Left lung (tissue), 10 donors: Measurements from ENCODE around the gene PCP2. TPM values are rescaled to one million over a fixed set of nuclear protein-coding genes. Genes with fewer than 3 reads are reported as not detected.

Source experiments
- ATAC-seq: fragments of 200-7000 bp; cut with Tn5 transposase; one replicate; pipeline ENCODE4 v1.9.1; 2020; ENCODE audit warnings: moderate library complexity
- DNase-seq, 4 donors: peaks; one replicate each; pipeline ENCODE4 v3.0.0-alpha.2; 2013 to 2020
- H3K27ac ChIP-seq, 2 donors: fragments of 200-600 bp; sonication (generic) in 1 of 2; one replicate each; pipeline versions ENCODE4 v1.5.0 to v1.8.0; 2020 to 2021
- H3K27me3 ChIP-seq, 2 donors: fragments of 200-600 bp; sonication (generic) in 1 of 2; one replicate each; pipeline versions ENCODE4 v1.5.0 to v1.8.0; 2020 to 2021
- H3K36me3 ChIP-seq, 2 donors: fragments of 200-600 bp; sonication (generic) in 1 of 2; one replicate each; pipeline versions ENCODE4 v1.5.0 to v1.8.0; 2020 to 2021
- H3K4me1 ChIP-seq, 2 donors: fragments of 200-600 bp; one replicate each; pipeline ENCODE4 v1.8.0; 2021
- H3K4me3 ChIP-seq, 2 donors: fragments of 200-600 bp; sonication (generic) in 1 of 2; one replicate each; pipeline versions ENCODE4 v1.5.0 to v1.8.0; 2020 to 2021; ENCODE audit warnings: mild to moderate bottlenecking in 1 of 2
- H3K9me3 ChIP-seq, 2 donors: fragments of 200-600 bp; sonication (generic) in 1 of 2; one replicate each; pipeline versions ENCODE4 v1.5.0 to v1.8.0; 2020 to 2021
- CTCF ChIP-seq, 2 donors: fragments of 200-600 bp; sonication (generic) in 1 of 2; IDR thresholded peaks; one replicate each; pipeline versions ENCODE4 v1.5.0 to v1.8.0; 2021; ENCODE audit warnings: antibody characterized with exemption in 2 of 2
- intact Hi-C, 2 donors: fragments of 100-400 bp; cut with DNase I; formaldehyde crosslinking; loops; one replicate each; pipeline versions ENCODE4 v1.11.2 to v1.14.2; 2022
- polyA plus RNA-seq, 6 donors: library from polyadenylated mRNA; unstranded; fragments of 120-200 nt; gene quantifications; one replicate each; pipeline ENCODE4 v1.2.1, GENCODE V29; 2013; ENCODE audit not compliant: insufficient read length in 6 of 6
- total RNA-seq, 2 donors: library from RNA; stranded (reverse); fragmentation: NEBNext Ultra II Directional; extraction: Animal tissue kit (Norgen Biotek cat#: 25700); gene quantifications; one replicate each; pipeline ENCODE4 v1.2.1, GENCODE V29; 2021
- donor health status: DM: no; HTN: yes; CAD: no.
- donor health status: DM: no; HTN: no; CAD: no.

The PCP2 gene
- total and polyA plus RNA-seq, 8 donors: 0.57 to 1.8 (median 1.5) TPM

GRCh38 chr19:7618771-7619510 is 14.6 kb downstream of the PCP2 start:
- DNase-seq (peak in 3 of 4 donors; percentile 77 to 92 (median 87)), ATAC-seq (peak; percentile 87)
- Histone ChIP-seq H3K27me3 (no peaks in the 10 kb centered on the region), H3K4me3 (no peak overlapping the region), H3K27ac (peak overlapping the region; percentile 77 to 83), H3K4me1 (peaks cover 0 to 26% of the 10 kb centered on the region in 2 donors), H3K9me3 (no peaks in the 10 kb centered on the region), H3K36me3 (peaks cover 0 to 69% of the 10 kb centered on the region in 2 donors)
- intact Hi-C loops: no loop called here
- no peak for TF ChIP-seq CTCF (IDR thresholded peaks at IDR 0.05)

GRCh38 chr19:7618348-7618747 is 15.2 kb downstream of the PCP2 start:
- intact Hi-C loops: no loop called here

GRCh38 chr19:7617735-7618134 is 15.8 kb downstream of the PCP2 start:
- intact Hi-C loops: no loop called here
- no peak for ATAC-seq
- Histone ChIP-seq H3K27me3 (no peaks in the 10 kb centered on the region), H3K4me1 (peaks cover 0 to 26% of the 10 kb centered on the region in 2 donors), H3K9me3 (no peaks in the 10 kb centered on the region), H3K36me3 (peaks cover 0 to 57% of the 10 kb centered on the region in 2 donors), H3K4me3 (no peak overlapping the region), H3K27ac (peak overlapping the region; percentile 77 to 83)
- TF ChIP-seq CTCF (IDR thresholded peaks at IDR 0.05): no peak
- peak in 1 of 4 donors; percentile 79 for DNase-seq

More at GRCh38 chr19:7618348-7618747, 15.2 kb downstream of the PCP2 start:
- peak; percentile 0 for ATAC-seq
- DNase-seq: peak in 1 of 4 donors; percentile 51
- H3K27ac ChIP-seq: peak overlapping the region; percentile 77 to 83
- peaks cover 0 to 64% of the 10 kb centered on the region in 2 donors for H3K36me3 ChIP-seq
- peaks cover 0 to 26% of the 10 kb centered on the region in 2 donors for H3K4me1 ChIP-seq
- no peak overlapping the region for H3K4me3 ChIP-seq
- TF ChIP-seq CTCF (IDR thresholded peaks at IDR 0.05): no peak
- H3K27me3 ChIP-seq: no peaks in the 10 kb centered on the region
- H3K9me3 ChIP-seq: no peaks in the 10 kb centered on the region

- peaks cover 0 to 52% of the 10 kb centered on the region in 2 donors for H3K36me3 ChIP-seq
- H3K27me3 ChIP-seq: no peaks in the 10 kb centered on the region
- DNase-seq: peak in 1 of 4 donors; percentile 54
- peaks cover 0 to 26% of the 10 kb centered on the region in 2 donors for H3K4me1 ChIP-seq
- peak overlapping the region in 1 of 2 donors; percentile 77 for H3K27ac ChIP-seq
- intact Hi-C loops: no loop called here
- H3K9me3 ChIP-seq: no peaks in the 10 kb centered on the region
- TF ChIP-seq CTCF (IDR thresholded peaks at IDR 0.05): no peak
- no peak for ATAC-seq
- no peak overlapping the region for H3K4me3 ChIP-seq
These were observed 16.3 kb downstream of the PCP2 start for GRCh38 chr19:7617172-7617571.

- Histone ChIP-seq H3K4me1 (peaks cover 0 to 20% of the 10 kb centered on the region in 2 donors), H3K36me3 (peaks cover 0 to 49% of the 10 kb centered on the region in 2 donors), H3K9me3 (no peaks in the 10 kb centered on the region), H3K4me3 (no peak overlapping the region), H3K27me3 (no peaks in the 10 kb centered on the region), H3K27ac (no peak overlapping the region)
- TF ChIP-seq CTCF (IDR thresholded peaks at IDR 0.05): no peak
- DNase-seq (no peak), ATAC-seq (no peak)
- intact Hi-C loops: no loop called here
These were observed 18.4 kb downstream of the PCP2 start for GRCh38 chr19:7614859-7615741.
